Sigmoid colon (tissue), 4 donors: ENCODE results near the gene TBCE.

Source experiments
- CTCF ChIP-seq, 4 experiments: fragments of 450-650 bp in 3 of 4; fragments of 200-600 bp in 1 of 4; IDR thresholded peaks; one replicate each; pipeline ENCODE4 v1.5.1; 2016 to 2019; ENCODE audit warnings: antibody characterized with exemption in 4 of 4, mild to moderate bottlenecking in 3 of 4, moderate library complexity in 2 of 4
- EP300 ChIP-seq, 4 donors: sonication (generic); formaldehyde crosslinking; IDR thresholded peaks; one replicate each; pipeline ENCODE4 v1.6.1; 2017; ENCODE audit warnings: antibody characterized with exemption in 4 of 4
- POLR2A ChIP-seq, 2 donors: fragments of 450-650 bp; IDR thresholded peaks; one replicate each; pipeline ENCODE4 v1.6.1; 2016; ENCODE audit warnings: antibody characterized with exemption in 2 of 2, mild to moderate bottlenecking in 2 of 2, moderate library complexity in 2 of 2
- POLR2AphosphoS5 ChIP-seq, 4 donors: sonication (generic); formaldehyde crosslinking; IDR thresholded peaks; one replicate each; pipeline ENCODE4 v1.6.1; 2017; ENCODE audit warnings: antibody characterized with exemption in 4 of 4

GRCh38 chr1:235320521-235321179 is 46.6 kb upstream of the TBCE start:
- TF ChIP-seq POLR2A (IDR thresholded peaks at IDR 0.05) (no peak), CTCF (IDR thresholded peaks at IDR 0.05) (no peak), POLR2AphosphoS5 (IDR thresholded peaks at IDR 0.05) (no peak), EP300 (IDR thresholded peaks at IDR 0.05) (no peak)
